H1 (cell line): Measurements from ENCODE around the gene RBM45. TPM values are rescaled to one million over a fixed set of nuclear protein-coding genes. Genes with fewer than 3 reads are reported as not detected.

Experiments
- CTCF ChIA-PET: fragments of 300-600 bp; sonication (Branson Sonifier 250); formaldehyde crosslinking; loops from one replicate; lab custom pipeline; 2021; ENCODE audit not compliant: partially characterized antibody; lab: Charles Lee
- POLR2A ChIA-PET: fragments of 300-600 bp; sonication (Branson Sonifier 250); formaldehyde crosslinking; loops from one replicate; lab custom pipeline; 2021; ENCODE audit warnings: inconsistent platforms; ENCODE audit not compliant: partially characterized antibody; lab: Charles Lee
- DNase-seq, 2 experiments: peaks; one replicate each; pipeline versions ENCODE4 v3.0.0 to v3.0.0-alpha.2; 2010 to 2022; ENCODE audit warnings: low spot score in 2 of 2, low read depth in 1 of 2, mixed read lengths in 1 of 2
- FAIRE-seq: peaks from 2 replicates; lab custom pipeline; 2011; peaks lifted over from hg19 to GRCh38; lab: Jason Lieb, UNC
- H2AFZ ChIP-seq: 2 replicates; pipeline ENCODE4 v1.8.1; 2012; ENCODE audit warnings: low read length, inconsistent platforms
- H2AK5ac ChIP-seq: 2 replicates; pipeline ENCODE4 v1.6.1; 2013; ENCODE audit warnings: low read depth, low read length
- H2BK120ac ChIP-seq: replicated peaks from 2 replicates; pipeline ENCODE3; 2013; ENCODE audit warnings: low read depth, low read length, inconsistent platforms
- H2BK12ac ChIP-seq: 2 replicates; pipeline ENCODE4 v1.6.1; 2013; ENCODE audit warnings: low read depth, low read length
- H2BK15ac ChIP-seq: 2 replicates; pipeline ENCODE4 v1.6.1; 2013; ENCODE audit warnings: low read length
- H2BK20ac ChIP-seq: 2 replicates; pipeline ENCODE4 v1.6.1; 2013; ENCODE audit warnings: low read length
- H2BK5ac ChIP-seq: 2 replicates; pipeline ENCODE4 v1.6.1; 2013; ENCODE audit warnings: low read depth, low read length
- H3K14ac ChIP-seq: 2 replicates; pipeline ENCODE4 v1.6.1; 2013; ENCODE audit warnings: inconsistent platforms; ENCODE audit not compliant: insufficient read length
- H3K18ac ChIP-seq: 2 replicates; pipeline ENCODE4 v1.6.1; 2013; ENCODE audit warnings: low read length; ENCODE audit errors: extremely low read depth
- H3K23ac ChIP-seq: 2 replicates; pipeline ENCODE4 v1.6.1; 2013; ENCODE audit warnings: inconsistent platforms; ENCODE audit not compliant: insufficient read length
- H3K23me2 ChIP-seq: 2 replicates; pipeline ENCODE4 v1.6.1; 2013; ENCODE audit warnings: low read depth, low read length
- H3K27ac ChIP-seq: 2 replicates; pipeline ENCODE4 v1.6.1; 2011; ENCODE audit warnings: low read depth, low read length, inconsistent platforms
- H3K27me3 ChIP-seq, 4 experiments: replicated peaks in 1 of 4; 1 replicate in 1 of 4; 2 replicates in 3 of 4; pipeline versions ENCODE4 v1.6.1 to v1.8.1; 2011 to 2013; ENCODE audit warnings: low read length in 3 of 4, mild to moderate bottlenecking in 3 of 4, inconsistent platforms in 2 of 4, mixed read lengths in 2 of 4, moderate library complexity in 1 of 4; ENCODE audit not compliant: control insufficient read depth in 3 of 4, insufficient read depth in 3 of 4; ENCODE audit errors: extremely low read depth in 1 of 4
- H3K36me3 ChIP-seq, 4 experiments: 2 replicates each; pipeline versions ENCODE4 v1.6.1 to v1.8.1; 2011 to 2013; ENCODE audit warnings: mild to moderate bottlenecking in 4 of 4, low read length in 3 of 4, moderate library complexity in 2 of 4, control low read depth in 1 of 4, inconsistent platforms in 1 of 4; ENCODE audit not compliant: insufficient read depth in 4 of 4, control insufficient read depth in 2 of 4
- H3K4ac ChIP-seq: replicated peaks from 2 replicates; pipeline ENCODE3; 2013; ENCODE audit warnings: low read length, low read depth, mixed read lengths, inconsistent platforms; ENCODE audit not compliant: insufficient read length
- H3K4me1 ChIP-seq, 4 experiments: replicated peaks in 1 of 4; 1 replicate in 1 of 4; 2 replicates in 3 of 4; pipeline versions ENCODE4 v1.6.1 to v1.8.1; 2011 to 2013; ENCODE audit warnings: low read length in 3 of 4, inconsistent platforms in 2 of 4, mixed read lengths in 1 of 4; ENCODE audit not compliant: insufficient read depth in 4 of 4, control insufficient read depth in 3 of 4
- H3K4me2 ChIP-seq, 2 experiments: 2 replicates each; pipeline versions ENCODE4 v1.6.1 to v1.8.1; 2011 to 2013; ENCODE audit warnings: low read depth in 2 of 2, low read length in 2 of 2, control low read depth in 1 of 2, inconsistent platforms in 1 of 2, mild to moderate bottlenecking in 1 of 2; ENCODE audit not compliant: insufficient read depth in 1 of 2
- H3K4me3 ChIP-seq, 4 experiments: fragments of 200-600, 300-600 bp in 1 of 4; sonication (generic), shearing (Covaris generic), sonication (Bioruptor Twin) in 1 of 4; 2 replicates each; pipeline versions ENCODE4 v1.5.1 to v1.8.1; 2011 to 2016; ENCODE audit warnings: low read length in 4 of 4, low read depth in 3 of 4, control low read depth in 2 of 4, inconsistent platforms in 2 of 4, mild to moderate bottlenecking in 2 of 4, mixed read lengths in 1 of 4, moderate library complexity in 1 of 4; ENCODE audit not compliant: insufficient read depth in 2 of 4; ENCODE audit errors: extremely low read depth in 1 of 4
- H3K56ac ChIP-seq: replicated peaks from 2 replicates; pipeline ENCODE3; 2013; ENCODE audit warnings: low read depth, mild to moderate bottlenecking, mixed read lengths, low read length, inconsistent platforms; ENCODE audit not compliant: insufficient read length
- H3K79me1 ChIP-seq: 2 replicates; pipeline ENCODE4 v1.6.1; 2013; ENCODE audit warnings: low read depth, low read length, control low read depth
- H3K79me2 ChIP-seq, 2 experiments: 2 replicates each; pipeline versions ENCODE4 v1.6.1 to v1.8.1; 2012 to 2013; ENCODE audit warnings: low read length in 2 of 2, mild to moderate bottlenecking in 2 of 2, inconsistent platforms in 1 of 2; ENCODE audit not compliant: insufficient read depth in 2 of 2, control insufficient read depth in 1 of 2
- H3K9ac ChIP-seq, 4 experiments: replicated peaks in 1 of 4; 1 replicate in 1 of 4; 2 replicates in 3 of 4; pipeline versions ENCODE4 v1.6.1 to v1.8.1; 2011 to 2013; ENCODE audit warnings: low read depth in 3 of 4, low read length in 3 of 4, control low read depth in 2 of 4, mild to moderate bottlenecking in 2 of 4, moderate library complexity in 2 of 4, inconsistent platforms in 1 of 4; ENCODE audit errors: extremely low read depth in 1 of 4
- H3K9me3 ChIP-seq, 2 experiments: 2 replicates each; pipeline versions ENCODE4 v1.6.1 to v1.8.1; 2012 to 2013; ENCODE audit warnings: mild to moderate bottlenecking in 2 of 2, moderate library complexity in 2 of 2, control low read depth in 1 of 2, inconsistent platforms in 1 of 2, low read depth in 1 of 2, low read length in 1 of 2, mixed read lengths in 1 of 2; ENCODE audit not compliant: insufficient read depth in 2 of 2
- H4K20me1 ChIP-seq, 2 experiments: replicated peaks in 1 of 2; 2 replicates each; pipeline versions ENCODE3 to v1.8.1; 2011 to 2013; ENCODE audit warnings: inconsistent platforms in 2 of 2, low read length in 2 of 2, mild to moderate bottlenecking in 1 of 2; ENCODE audit not compliant: insufficient read depth in 2 of 2, control insufficient read depth in 1 of 2
- H4K5ac ChIP-seq: 2 replicates; pipeline ENCODE4 v1.6.1; 2013; ENCODE audit warnings: low read length, low read depth, mixed read lengths, inconsistent platforms; ENCODE audit not compliant: insufficient read length
- H4K8ac ChIP-seq: 2 replicates; pipeline ENCODE4 v1.8.0; 2013; ENCODE audit warnings: mild to moderate bottlenecking, moderate library complexity, low read length, inconsistent platforms; ENCODE audit not compliant: insufficient read depth; ENCODE audit errors: extremely low read depth
- H4K91ac ChIP-seq: replicated peaks from 2 replicates; pipeline ENCODE3; 2013; ENCODE audit warnings: low read length, mixed read lengths, inconsistent platforms; ENCODE audit not compliant: insufficient read length
- CHD1 ChIP-seq: IDR thresholded peaks from 2 replicates; pipeline ENCODE4 v1.6.1; 2012; ENCODE audit warnings: low read depth, low read length, improper control_type of control experiment
- POLR2AphosphoS5 ChIP-seq: IDR thresholded peaks from 2 replicates; pipeline ENCODE4 v1.6.1; 2011; ENCODE audit warnings: low read depth, low read length
- TAF7 ChIP-seq: optimal IDR thresholded peaks from 2 replicates; pipeline ENCODE3; 2011; ENCODE audit warnings: low read depth, mild to moderate bottlenecking, inconsistent platforms, low read length, moderate library complexity, borderline replicate concordance
- YY1 ChIP-seq: IDR thresholded peaks from 2 replicates; pipeline ENCODE4 v1.6.1; 2011; ENCODE audit warnings: low read depth, mild to moderate bottlenecking, low read length
- WGBS, 2 experiments: shearing (Covaris generic) in 1 of 2; methylation state at CpG; one replicate each; pipeline versions ENCODE4 v1.1.6 to v1.1.7; 2013 to 2015; ENCODE audit warnings: low lambda C conversion rate in 2 of 2, mixed read lengths in 2 of 2, inconsistent platforms in 1 of 2, low coverage in 1 of 2, missing lambda C conversion rate in 1 of 2; ENCODE audit not compliant: insufficient replicate concordance in 2 of 2, insufficient coverage in 1 of 2, insufficient read length in 1 of 2; ENCODE audit errors: extremely low coverage in 1 of 2, missing lambda C conversion rate in 1 of 2; 5-methylcytosine and 5-hydroxymethylcytosine counted together
- polyA plus RNA-seq, 7 experiments: library from polyadenylated mRNA; depleted of rRNA in 3 of 7; stranded (reverse) in 5 of 7; unstranded in 2 of 7; fragments of >200 nt in 5 of 7; fragments of 200-250 nt in 2 of 7; gene quantifications; 1 replicate in 5 of 7; 2 replicates in 1 of 7; 4 replicates in 1 of 7; pipeline versions ENCODE4 v1.2.1 to v1.2.3, GENCODE V29; 2011 to 2013; ENCODE audit warnings: missing spikeins in 2 of 7, mixed read lengths in 2 of 7
- total RNA-seq: library from RNA; stranded (reverse); fragmentation: NEBNext Ultra II Directional; extraction: Animal tissue kit (Norgen Biotek cat#: 25700); gene quantifications from 2 replicates; pipeline ENCODE4 v1.2.1, GENCODE V29; 2021

The RBM45 gene
- total and polyA plus RNA-seq, 2 of the 8 experiments (the other 6 are each of a cell fraction or from before 2014, with no cell fraction given), result 4.7 to 10.4 TPM

DNA sequence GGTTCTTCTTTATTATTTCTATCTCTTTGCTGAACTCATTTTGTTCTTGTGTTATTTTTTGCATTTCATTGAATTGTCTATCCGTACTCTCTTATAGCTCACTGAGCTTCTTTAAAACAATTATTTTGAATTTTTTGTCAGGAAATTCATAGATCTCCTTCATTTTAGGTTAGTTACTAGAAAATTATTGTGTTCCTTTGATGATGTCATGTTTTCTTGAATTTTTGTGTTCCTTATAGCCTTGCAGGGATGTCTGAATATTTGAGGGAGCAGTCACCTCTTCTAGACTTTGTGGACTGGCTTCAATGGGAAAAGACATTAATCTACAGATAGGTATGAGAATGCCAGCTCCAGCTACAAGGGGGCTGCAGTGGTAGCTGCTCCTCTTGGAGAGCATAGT is 61.4 kb downstream of the RBM45 start:
- DNase-seq, result no peak
- no peak overlapping the region for H4K8ac ChIP-seq
- POLR2A ChIA-PET, result no interaction called here
- H3K4me3 ChIP-seq, result no peak overlapping the region
- no peaks in the 10 kb centered on the region for H4K20me1 ChIP-seq
- H3K14ac ChIP-seq, result no peak overlapping the region
- H3K18ac ChIP-seq, result no peak overlapping the region
- no peaks in the 10 kb centered on the region for H3K27me3 ChIP-seq
- H4K5ac ChIP-seq, result no peak overlapping the region
- H3K36me3 ChIP-seq, result no peaks in the 10 kb centered on the region
- no peak overlapping the region for H2AFZ ChIP-seq
- no peaks in the 10 kb centered on the region for H3K4me1 ChIP-seq
- no peak overlapping the region for H2AK5ac ChIP-seq
- no peak overlapping the region for H3K4me2 ChIP-seq
- no peak for FAIRE-seq
- H3K9ac ChIP-seq, result no peak overlapping the region
- H2BK12ac ChIP-seq, result no peak overlapping the region
- no peak overlapping the region for H2BK20ac ChIP-seq
- no peaks in the 10 kb centered on the region for H3K9me3 ChIP-seq
- H3K23me2 ChIP-seq, result peaks cover 2% of the 10 kb centered on the region; the same call in 1 of the 2 replicates
- no peaks in the 10 kb centered on the region for H3K79me1 ChIP-seq
- no peak overlapping the region for H3K27ac ChIP-seq
- CTCF ChIA-PET, result interaction anchor here (1.0 to 1.9 kb wide), 3 partner anchors 9 to 220 kb away, joined by 3 to 6 read pairs (median 3); no protein-coding TSS in a partner anchor
- no peak overlapping the region for H2BK15ac ChIP-seq
- WGBS, 2 experiments, result 89% methylated on average over 1 of the region's 1 CpG; no CpG with 5 or more reads in 1 of the 2 experiments
- no peak overlapping the region for H2BK120ac ChIP-seq
- no peaks in the 10 kb centered on the region for H3K79me2 ChIP-seq
- no peak overlapping the region for H3K56ac ChIP-seq
- no peak overlapping the region for H3K4ac ChIP-seq
- no peak overlapping the region for H4K91ac ChIP-seq
- H2BK5ac ChIP-seq, result no peak overlapping the region
- no peak overlapping the region for H3K23ac ChIP-seq
- TF ChIP-seq YY1 (no peak), POLR2AphosphoS5 (no peak), CHD1 (no peak), TAF7 (no peak)
